Activated CD8-positive, alpha-beta memory T cell treated with anti-CD3 and anti-CD28 coated beads, Interleukin-2, amount 50 U/mL, for 4 hours (primary cell): ENCODE measurements around the gene PSMA8.
"Not testable (repeated sequence)": the region's sequence is repeated elsewhere in the genome, so short reads cannot be mapped to it uniquely, and the experiment has no call there.

Experiments used
- DNase-seq: peaks from one replicate; pipeline ENCODE4 v3.0.0-alpha.2; 2020

The PSMA8 gene

DNA sequence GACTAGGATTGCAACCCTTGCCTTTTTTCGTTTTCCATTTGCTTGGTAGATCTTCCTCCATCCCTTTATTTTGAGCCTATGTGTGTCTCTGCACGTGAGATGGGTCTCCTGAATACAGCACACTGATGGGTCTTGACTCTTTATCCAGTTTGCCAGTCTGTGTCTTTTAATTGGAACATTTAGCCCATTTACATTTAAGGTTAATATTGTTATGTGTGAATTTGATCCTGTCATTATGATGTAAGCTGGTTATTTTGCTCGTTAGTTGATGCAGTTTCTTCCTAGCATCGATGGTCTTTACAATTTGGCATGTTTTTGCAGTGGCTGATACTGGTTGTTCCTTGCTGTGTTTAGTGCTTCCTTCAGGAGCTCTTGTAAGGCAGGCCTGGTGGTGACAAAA lies 108.7 kb downstream of the PSMA8 start:
- not testable (repeated sequence) for DNase-seq
